GM18498 (cell line): ENCODE measurements around the gene GUF1.
A peak's percentile ranks its signal among the peaks of the same experiment; 100 is the strongest.

ENCODE experiments used
- ATAC-seq: cut with Tn5 transposase; IDR thresholded peaks from one replicate; pipeline ENCODE4 v1.9.1; 2021; ENCODE audit warnings: mild to moderate bottlenecking, moderate library complexity; ENCODE audit not compliant: unreplicated experiment

The GUF1 gene, protein sequence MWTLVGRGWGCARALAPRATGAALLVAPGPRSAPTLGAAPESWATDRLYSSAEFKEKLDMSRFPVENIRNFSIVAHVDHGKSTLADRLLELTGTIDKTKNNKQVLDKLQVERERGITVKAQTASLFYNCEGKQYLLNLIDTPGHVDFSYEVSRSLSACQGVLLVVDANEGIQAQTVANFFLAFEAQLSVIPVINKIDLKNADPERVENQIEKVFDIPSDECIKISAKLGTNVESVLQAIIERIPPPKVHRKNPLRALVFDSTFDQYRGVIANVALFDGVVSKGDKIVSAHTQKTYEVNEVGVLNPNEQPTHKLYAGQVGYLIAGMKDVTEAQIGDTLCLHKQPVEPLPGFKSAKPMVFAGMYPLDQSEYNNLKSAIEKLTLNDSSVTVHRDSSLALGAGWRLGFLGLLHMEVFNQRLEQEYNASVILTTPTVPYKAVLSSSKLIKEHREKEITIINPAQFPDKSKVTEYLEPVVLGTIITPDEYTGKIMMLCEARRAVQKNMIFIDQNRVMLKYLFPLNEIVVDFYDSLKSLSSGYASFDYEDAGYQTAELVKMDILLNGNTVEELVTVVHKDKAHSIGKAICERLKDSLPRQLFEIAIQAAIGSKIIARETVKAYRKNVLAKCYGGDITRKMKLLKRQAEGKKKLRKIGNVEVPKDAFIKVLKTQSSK

DNA sequence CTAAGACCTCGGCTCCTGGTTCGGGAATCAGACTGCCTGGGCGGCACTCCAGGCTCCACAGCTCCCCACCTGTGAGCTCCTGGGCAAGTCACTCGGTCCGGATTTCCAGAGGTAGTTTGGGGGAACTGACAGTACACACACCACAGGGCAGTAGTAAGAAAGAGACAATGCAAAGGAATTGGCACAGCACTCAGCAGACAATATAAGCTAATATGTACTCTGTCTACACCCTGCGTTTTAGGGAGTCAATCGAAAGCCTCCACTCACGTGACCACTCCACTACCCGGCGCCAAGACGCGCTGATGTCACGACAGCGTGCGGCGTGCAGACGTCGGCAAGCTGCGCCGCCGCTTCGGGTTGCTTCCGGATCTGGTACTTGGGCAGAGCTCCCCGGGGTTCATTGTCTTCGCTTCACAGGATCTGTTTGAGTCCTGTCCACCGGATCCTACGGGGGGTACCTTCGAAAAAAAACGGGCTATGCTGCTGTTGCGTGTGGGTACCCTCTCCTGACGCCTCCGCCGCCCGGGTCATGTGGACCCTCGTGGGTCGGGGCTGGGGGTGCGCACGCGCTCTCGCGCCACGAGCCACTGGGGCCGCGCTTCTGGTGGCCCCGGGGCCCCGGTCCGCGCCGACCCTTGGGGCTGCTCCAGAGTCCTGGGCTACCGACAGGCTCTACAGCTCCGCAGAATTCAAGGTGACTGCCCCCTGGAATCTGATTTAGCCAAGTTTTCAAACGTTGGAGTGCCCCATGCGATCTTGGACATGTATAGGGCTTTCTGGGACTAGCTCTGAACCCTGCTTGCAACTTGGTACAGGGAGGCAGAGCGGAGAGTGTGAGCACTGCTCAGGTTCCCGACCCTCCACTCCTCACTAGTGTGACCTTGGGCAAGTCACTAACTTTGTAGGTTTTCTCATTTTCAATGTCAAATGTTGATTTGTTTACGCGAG, at the start of gene GUF1:
GUF1 (plus strand) TSS at position 327 of the 948 bp plus-strand sequence; CDS start at position 530, 203 bp downstream.
- peak; percentile 96 for ATAC-seq

DNA sequence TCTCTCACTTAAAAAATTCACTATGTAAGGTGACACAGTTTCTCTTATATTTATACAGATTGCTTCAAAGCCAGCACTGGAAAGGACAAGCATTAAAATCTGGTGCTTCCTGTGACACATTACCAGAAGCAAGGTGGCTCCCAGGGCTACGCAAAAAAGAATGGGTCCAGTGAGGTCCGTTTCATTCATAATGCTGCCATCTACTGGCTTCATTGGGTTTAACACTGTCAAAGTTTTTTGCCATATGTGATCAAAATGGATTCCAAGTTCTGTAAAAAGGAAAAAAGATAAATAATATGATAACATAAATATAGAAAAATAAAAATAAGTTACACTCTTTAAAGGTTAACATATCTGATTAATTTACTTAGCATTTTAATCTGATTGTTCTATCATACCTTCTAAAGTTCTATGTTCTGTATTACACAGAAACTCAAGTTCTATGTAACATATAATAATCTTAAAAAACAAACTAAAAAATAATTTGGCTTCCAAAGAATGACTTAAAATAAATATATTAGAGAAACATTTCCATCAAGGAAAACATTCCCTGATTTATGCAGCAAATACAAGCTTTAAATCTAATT, 48.8 kb upstream of the GUF1 start:
- ATAC-seq, result peak; percentile 98

DNA sequence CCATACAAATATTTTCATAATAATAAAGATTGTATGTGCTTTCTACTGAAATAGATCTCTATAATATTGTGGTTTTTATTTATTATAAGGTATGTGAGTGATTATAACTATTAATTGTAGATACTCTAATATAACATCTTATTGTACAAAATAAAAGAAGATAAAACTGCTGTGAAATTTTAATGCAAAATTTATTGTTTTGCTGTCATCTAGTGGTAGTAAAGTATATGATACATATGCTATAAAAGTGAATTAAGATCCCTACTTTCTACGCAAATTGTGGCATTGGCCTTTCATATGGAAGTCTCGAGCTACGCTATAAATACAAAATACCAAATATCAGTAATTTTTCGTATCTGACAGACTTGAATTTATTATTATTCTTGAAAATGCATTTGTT, 46.1 kb upstream of the GUF1 start:
- ATAC-seq, result no peak

DNA sequence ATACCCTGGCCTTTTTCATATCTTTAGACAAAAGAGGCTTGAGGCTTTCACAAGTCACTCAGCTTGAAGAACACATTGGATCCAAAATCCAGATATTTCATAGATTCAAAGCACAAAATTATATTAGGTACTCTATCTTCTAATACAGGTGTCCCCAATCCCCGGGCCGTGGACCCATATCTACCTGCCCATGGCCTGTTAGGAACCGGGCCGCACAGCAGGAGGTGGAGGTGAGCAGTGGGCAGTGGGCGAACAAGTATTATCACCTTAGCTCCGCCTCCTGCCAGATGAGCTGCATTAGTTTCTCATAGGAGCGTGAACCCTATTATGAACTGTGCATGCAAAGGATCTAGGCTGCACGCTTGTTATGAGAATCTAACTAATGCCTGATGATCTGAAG, 45.5 kb upstream of the GUF1 start:
- ATAC-seq, result no peak

DNA sequence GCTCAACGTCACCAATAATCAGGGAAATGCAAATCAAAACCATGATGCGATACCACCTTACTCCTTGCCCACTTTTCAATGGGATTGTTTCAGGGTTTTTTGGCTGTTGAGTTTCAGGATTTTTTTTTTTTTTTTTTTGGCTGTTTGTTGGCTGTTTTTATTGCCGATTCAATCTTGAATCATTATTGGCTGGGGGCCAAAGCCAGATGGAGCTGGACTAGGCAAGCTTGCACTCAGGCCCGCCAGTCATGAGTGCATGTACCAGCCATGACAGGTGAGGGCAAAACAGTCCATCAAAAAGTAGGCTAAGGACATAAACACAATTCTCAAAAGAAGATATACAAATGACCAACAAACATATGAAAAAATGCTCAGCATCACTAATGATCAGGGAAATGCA, 40.1 kb upstream of the GUF1 start:
- no peak for ATAC-seq

DNA sequence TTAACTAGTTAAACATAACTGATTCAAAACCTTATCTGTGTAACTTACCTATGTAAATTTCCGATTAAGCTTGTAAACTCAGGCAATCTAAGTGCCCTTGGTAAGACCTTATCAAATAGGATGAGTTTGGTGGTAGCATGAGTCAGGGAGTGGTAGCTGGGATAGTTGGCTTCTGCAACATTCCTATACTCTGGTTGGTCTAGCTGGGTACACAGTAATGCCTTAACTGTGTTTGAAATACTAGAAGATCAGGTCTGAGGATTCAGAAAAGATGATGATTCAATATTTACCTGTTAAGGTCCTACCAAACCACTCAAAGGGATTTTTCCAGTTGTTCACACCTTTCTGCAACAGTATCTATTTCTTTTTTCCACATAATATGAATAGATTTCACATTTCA, 32.1 kb upstream of the GUF1 start:
- ATAC-seq, result no peak

DNA sequence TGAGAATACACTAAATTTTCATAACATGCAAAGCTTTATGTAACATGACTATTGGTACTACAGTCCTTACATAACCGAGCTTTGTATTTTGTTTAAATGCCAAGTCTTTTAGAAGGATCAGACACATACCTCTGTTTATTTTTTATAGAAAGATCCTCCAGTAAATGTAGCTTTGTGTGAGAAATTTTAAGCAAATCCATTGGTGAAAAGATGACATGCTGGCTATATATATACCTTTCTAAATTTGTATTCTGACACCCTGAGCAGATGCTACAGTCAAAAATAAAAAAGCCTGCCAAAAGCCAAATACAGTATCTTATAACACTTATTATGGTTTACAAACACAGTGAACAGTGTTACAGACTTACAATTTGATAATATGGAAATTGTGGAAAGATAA, 26.8 kb upstream of the GUF1 start, which contains the start of gene YIPF7:
YIPF7 (minus strand) TSS at position 201 of the 400 bp plus-strand sequence. CDS start 1,525 bp downstream, outside the sequence.
- ATAC-seq, result no peak

DNA sequence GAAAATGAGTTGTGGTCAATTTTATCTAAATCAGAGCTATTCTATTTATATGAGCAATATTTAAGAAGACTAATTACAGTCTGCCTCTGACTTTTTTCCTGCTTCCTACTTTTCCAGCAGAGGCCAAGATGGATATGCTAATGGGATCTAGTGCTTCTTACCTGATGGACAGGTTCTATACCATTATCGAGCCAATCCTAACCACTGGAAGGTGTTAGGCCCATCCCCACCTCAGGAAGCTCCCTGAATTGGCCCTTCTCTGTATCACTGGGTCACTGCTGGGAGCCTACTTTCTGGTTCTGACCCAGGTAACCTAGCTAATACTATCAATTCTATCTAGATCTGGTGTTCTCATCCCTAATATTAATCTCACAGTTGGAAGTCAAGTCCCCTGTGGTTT, 26.2 kb upstream of the GUF1 start:
- ATAC-seq, result no peak

DNA sequence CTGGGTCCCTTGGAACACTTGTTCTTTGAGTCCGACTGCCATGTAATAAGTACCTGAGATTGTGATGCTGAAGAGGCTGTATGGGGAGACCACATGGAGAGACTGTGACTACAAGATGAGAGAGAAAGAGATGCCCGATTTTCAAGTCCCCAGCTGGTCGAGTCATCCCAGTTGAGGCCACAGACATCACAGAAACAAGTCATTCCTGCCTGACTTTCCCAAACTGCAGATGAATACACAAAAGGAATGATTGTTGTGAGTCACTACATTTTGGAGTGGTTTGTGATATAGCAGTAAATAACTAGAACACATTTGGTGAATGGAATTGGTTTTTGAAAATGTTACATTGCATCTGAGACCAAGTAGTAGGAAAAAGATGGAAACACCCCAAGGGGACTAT, 17.8 kb upstream of the GUF1 start:
- no peak for ATAC-seq

DNA sequence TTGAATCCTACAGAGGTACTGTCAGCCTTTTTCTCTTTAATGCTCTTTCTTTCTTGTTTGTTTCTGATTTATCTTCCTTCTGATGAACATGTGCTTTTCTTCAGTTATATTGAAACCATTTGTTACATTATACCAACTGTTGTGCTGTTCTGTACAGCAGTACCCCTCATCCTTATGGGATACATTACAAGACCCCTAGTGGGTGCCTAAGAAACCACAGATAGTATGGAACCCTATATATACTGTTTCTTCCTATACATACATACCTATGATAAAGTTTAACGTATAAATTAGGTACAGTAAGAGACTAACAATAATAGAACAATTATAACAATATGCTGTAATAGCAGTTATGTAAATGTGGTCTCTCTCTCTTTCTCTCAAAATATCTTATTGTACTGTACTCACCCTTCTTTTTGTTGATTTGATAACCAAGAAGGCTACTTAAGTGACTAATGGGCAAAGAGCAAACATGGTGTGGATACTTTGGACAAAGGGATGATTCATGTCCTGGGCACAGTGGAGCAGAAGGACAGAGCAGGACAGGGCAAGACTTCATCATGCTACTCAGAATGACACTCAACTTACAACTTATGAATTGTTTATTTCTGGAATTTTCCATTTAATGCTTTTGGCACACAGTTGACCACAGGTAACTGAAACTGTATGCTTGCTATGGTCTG, 16.1 kb upstream of the GUF1 start:
- ATAC-seq, result no peak

DNA sequence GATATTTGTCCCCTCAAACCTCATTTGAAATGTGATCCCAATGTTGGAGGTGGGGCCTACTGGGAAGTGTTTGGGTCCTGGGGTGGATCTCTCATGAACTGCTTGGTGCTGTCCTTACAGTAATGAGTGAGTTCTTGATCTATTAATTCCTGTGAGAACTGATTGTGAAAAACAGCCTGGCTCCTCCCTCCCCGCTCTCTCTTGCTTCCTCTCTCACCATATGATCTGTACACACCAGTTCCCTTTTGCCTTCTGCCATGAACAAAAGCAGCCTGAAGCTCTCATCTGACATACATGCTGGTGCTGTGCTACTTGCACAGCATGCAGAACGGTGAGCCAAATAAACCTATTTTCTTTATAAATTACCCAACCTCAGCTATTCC, 15.6 kb upstream of the GUF1 start:
- ATAC-seq, result peak; percentile 78

DNA sequence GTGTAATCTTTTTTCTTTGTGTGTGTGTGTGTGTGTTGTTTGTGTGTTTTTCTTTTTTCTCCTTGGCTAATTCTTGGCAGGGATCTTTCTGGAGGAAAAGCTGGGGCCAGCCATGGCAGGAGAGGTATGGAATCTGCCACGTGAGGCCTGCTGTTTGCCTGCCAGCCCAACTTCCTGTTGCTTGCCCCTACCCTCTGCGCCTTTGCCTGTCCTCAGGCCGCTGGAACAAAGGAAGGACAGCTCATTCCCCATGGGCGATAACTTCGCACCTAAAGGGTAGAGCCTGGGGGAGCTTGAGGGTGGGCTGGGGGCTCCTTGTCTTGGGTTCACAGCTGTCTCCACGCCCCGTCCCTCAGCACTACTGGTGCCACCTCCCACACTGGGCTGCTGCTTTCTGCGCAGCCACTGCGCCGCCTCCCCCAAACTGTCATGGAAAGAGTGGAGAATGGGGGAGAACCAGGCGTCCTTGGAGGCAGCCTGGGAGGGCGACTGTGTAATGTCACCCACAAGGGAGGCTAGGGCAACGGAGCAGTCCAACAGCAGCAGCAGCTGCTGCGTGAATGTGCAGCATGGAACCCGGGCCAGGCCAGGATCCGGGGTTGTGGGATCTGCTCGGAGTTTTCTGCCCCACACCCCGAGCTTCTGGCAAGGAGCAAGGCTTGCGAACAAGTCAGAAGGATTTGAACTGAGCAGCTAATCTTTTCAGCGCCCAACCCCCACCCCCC, 14.5 kb upstream of the GUF1 start:
- no peak for ATAC-seq

DNA sequence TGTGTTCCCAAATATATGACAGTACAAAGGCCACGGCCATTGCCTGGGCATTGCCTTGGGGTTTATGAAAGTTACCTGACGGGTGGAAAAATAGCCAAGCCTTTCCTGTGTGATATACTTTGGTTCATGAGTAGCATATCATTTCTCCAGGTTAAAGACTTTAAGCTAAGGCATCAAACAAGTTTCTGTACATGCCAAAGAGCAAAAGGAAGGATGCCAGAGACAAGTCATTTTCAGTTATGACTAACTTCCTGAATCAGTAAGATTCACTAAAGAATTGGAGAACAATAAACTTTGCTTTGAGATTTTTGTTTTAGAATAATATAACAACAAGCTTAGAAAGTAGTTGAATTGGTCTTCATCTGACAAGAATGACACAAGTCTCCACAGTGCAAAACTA, 9.7 kb upstream of the GUF1 start:
- ATAC-seq, result no peak

DNA sequence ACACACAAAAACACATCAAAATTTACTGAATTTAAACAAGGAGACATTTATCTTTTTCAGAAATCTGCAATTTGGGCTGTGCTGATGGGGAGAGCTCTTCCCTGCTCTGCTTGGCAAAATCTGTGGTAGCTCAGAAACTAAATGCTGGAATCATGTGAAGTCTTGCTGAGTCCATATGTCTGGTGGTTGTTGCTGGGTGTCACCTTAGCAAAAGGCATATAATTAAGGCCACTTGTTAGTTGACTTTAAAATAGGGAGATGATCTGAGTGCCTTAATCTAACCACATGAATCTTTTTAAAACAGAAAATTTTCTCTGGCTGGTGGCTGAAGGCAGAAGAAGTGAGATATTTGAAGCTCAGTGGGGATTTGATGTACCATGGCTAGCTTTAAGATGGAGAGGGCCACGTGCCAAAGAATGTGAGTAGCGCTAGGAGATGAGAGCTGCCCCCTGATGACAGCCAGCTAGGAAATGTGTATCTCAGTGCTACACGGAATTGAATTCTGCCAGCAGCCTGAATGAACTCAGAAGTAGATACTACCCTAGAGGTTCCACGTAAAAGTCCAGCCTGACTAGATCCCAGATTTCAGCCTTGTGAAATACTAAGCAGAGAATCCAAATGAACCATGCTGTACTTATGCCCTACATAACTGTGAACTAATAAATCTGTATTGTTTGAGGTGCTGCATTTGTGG, 7.6 kb upstream of the GUF1 start:
- ATAC-seq, result no peak

DNA sequence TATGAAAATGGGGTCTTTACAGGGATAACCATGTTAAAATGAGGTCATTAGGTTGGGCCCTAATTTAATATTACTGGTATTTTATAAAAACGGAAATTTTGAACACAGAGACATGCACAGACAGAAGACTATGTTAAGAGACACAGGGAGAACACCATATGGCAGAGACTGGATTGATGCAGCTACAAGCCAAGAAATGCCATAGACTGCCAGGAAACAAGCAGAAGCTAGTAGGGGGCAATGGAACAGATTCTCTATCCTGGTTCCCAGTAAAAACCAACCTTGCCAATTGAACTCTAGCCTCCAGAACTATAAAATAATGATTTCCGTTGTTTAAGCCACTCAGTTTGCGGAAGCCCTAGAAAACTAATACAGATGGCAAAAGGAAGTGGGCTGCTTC, 6.6 kb upstream of the GUF1 start:
- ATAC-seq, result no peak

DNA sequence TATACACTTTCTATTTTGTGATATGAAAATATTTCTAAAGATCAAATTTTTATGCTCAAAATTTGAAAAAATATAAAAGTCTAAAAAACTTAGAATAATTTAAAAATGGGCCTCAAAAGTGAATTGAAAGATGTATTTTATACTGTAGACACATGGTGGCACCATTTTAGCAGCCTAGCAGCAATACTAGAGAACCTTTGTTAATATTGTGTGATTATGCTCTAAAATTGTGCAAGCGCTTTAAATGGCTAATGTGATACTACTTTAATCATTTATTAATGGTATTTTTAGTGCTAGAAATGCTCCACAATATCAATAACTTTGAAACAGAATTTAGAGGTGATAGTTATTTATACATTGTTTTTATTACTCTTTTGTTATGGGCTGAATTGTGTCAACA, 3.7 kb upstream of the GUF1 start:
- ATAC-seq, result no peak

DNA sequence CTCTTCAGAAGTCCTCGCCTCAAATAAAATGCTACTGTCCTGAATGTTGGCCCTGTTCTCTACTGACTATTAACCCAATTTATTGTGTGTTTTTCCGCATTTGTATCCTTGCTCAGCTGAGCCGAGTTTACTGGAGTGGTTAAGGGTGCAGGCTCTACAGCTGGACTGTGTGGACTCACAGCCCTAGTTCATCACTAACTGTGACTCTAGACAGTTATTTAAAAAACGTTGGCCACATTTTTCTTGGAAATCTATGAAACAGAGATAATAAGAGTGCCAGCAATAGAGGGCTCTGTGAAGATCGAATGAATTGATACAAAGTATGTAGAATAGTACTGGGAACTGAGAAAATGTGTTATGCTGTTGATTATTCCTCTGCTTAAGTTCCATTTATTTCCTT, 2.9 kb upstream of the GUF1 start:
- no peak for ATAC-seq

DNA sequence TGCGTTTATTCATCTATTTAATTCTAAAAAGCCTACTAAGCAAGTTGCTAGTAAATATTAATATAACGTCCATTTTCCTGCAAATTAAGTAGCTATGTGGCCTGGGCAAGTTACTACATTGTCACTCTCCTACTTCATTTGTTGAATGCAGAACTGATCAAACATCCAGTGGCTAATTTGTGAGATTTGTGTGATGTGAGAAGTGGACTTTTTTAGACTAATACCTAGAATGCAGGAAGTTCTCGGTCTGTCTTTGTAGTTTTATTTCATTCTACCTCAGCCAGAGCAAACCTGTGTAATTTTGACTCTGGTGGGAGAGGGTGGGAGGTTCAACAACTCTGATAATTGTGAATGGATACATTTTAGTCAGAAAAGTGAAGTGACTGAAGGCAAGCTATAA, 840 bp downstream of the GUF1 start:
- peak; percentile 9 for ATAC-seq

DNA sequence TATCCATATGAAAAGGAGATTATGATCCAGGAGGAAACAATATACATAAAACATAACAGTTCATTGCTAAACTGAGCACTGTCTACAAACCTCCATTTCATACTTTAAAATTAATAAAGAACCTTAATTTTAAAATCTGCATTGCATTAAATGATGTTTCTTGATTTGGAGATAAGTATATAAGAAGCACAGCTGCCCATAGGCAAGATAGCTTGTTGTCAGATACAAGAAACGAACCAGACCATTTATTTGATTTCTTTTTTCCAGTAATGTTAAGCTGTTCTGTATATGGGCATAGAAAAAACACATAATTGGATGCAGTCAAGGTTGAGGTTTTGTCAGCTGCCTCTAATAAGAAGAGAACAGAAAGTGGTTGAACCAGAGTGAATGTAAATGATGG, 6.4 kb downstream of the GUF1 start:
- ATAC-seq, result no peak
